Stimulated activated CD8-positive, alpha-beta memory T cell treated with anti-CD3 and anti-CD28 coated beads, Interleukin-15, amount 100 ng/mL, for 1 hour (primary cell): ENCODE data around the gene TTLL7.
"Not testable (repeated sequence)": the region's sequence is repeated elsewhere in the genome, so short reads cannot be mapped to it uniquely, and the experiment has no call there.

Experiments
- DNase-seq: peaks from one replicate; pipeline ENCODE4 v3.0.0-alpha.2; 2020; ENCODE audit warnings: low read depth

Gene TTLL7

GRCh38 chr1:83995649-83996048, 3.3 kb downstream of the TTLL7 start:
- DNase-seq: no peak

GRCh38 chr1:83994111-83994510, 4.8 kb downstream of the TTLL7 start:
- no peak for DNase-seq

- DNase-seq: no peak
Measured at GRCh38 chr1:83990734-83991133, 8.2 kb downstream of the TTLL7 start.

DNA sequence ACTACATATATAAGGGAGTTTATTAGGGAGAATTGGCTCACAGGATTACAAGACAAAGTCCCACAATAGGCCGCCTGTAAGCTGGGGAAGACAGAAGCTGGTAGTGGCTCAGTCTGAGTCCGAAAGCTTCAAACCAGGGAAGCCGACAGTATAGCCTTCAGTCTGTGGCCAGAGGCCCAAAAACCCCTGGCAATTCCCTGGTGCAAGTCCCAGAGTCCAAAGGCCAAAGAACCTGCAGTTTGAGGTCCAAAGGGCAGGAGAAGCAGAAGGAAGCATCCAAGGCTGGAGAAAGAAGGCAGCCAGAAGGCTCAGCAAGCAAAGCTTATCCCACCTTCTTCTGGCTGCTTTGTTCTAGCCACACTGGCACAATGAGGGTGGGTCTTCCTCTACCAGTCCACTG, 13.9 kb downstream of the TTLL7 start:
- no peak for DNase-seq

DNA sequence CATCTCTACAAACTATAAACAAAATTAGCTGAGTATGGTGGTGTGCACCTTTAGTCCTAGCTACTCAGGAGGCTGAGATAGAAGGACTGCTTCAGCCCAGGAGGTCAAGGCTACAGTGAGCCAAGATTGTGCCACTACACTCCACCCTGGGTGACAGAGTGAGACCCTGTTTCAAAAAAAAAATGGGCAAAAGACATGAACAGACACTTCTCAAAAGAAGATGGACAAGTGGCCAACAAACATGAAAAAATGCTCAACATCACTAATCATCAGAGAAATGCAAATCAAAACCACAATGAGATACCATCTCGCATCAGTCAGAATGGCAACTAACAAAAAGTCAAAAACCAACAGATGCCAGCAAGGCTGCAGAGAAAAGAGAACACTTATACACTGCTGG, 15.0 kb downstream of the TTLL7 start:
- not testable (repeated sequence) for DNase-seq

DNA sequence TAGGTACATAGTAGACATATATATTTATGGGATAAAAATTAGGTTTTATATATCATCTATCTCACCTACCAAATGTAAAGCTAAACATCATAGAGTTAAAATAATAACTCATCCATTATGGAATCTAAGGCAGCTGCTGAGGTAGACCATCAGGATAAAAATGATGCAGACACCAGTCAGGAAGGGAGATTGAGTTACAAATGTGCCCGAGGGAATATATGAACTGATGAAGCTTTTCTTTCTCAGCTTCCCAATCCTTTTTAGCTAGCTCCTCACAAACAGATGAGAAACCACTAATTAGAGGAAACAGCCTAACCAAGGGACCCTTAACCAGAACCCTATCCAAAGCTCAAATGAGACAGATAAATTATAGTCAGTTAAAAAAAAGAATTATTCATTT, 20.9 kb downstream of the TTLL7 start:
- no peak for DNase-seq

DNA sequence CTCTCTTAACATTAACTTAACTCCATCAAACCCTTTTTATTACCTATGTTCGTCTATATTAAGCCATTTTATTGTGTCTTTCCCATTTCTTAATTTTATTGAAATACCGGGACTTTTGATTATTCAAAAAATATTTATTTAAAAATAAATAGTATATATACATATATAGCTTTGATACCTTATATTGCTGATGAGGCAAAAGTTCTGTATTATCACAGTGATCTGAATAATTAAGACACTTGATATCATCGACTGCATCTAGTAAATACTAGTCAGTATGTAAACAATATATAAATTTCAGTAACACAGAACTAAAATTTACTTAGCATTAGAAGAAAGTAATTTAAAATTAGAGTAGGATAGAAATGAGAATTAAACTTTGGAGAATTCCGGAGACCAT, 22.0 kb downstream of the TTLL7 start:
- DNase-seq: no peak

DNA sequence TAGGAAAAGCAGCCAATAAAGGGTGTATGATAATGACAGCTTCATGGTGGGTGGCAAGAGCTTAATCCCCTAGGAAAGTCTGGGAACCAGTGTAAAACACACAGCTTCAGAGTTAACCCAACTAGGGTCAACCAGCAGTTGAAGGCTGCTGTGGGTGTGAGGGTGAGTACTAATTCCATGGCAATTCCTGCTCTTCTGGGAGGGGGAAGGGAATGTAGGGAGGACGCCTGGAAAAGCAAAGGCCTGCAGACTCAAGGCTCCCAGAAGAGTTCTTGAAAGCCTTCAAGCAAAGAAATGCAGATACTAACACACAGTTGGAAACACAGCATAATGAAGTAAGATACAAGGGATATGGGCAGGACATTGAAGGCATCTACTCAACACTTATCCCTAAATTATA, 28.1 kb downstream of the TTLL7 start:
- no peak for DNase-seq

DNA sequence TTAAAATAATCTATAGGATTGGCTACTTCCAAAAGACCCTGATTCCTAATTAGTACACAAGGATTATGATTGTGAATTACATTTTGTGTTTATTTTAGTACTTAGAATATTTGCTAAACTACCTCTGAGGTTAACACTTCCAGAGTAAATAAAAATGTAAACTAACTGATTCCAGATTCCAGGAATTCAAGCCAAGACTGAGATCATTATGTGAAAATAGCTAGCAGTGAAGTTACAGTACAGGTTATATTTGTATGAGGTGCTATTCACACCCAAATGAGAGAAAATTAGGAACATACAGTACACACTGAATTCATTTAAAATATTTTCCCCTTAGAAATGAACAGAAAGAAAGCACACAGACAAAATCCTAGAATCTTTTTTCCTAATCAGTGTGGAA, 28.8 kb downstream of the TTLL7 start:
- no peak for DNase-seq

- DNase-seq: no peak
Measured at GRCh38 chr1:83967336-83967735, 31.6 kb downstream of the TTLL7 start.

DNA sequence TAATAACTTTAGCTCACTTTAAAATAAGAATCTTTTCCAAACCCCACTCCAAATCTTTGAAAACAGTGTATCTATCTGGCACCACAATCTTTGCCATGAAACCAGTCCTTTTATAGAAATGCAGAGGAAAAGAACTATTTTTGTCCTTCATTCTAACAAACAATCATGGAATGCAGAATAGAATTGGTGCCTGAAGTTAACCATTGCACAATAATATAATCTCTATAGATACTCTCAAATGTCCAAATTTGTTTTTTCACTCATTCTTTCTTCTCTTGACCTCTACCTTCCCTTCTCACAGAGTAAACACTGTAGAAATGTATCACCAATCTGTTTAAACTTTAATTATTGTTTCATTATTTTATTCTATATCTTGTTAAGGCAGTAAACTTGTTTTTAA, 34.8 kb downstream of the TTLL7 start:
- no peak for DNase-seq

GRCh38 chr1:83961571-83962295, 37.2 kb downstream of the TTLL7 start:
- DNase-seq: no peak

GRCh38 chr1:83960669-83961277, 38.2 kb downstream of the TTLL7 start:
- DNase-seq: no peak

DNA sequence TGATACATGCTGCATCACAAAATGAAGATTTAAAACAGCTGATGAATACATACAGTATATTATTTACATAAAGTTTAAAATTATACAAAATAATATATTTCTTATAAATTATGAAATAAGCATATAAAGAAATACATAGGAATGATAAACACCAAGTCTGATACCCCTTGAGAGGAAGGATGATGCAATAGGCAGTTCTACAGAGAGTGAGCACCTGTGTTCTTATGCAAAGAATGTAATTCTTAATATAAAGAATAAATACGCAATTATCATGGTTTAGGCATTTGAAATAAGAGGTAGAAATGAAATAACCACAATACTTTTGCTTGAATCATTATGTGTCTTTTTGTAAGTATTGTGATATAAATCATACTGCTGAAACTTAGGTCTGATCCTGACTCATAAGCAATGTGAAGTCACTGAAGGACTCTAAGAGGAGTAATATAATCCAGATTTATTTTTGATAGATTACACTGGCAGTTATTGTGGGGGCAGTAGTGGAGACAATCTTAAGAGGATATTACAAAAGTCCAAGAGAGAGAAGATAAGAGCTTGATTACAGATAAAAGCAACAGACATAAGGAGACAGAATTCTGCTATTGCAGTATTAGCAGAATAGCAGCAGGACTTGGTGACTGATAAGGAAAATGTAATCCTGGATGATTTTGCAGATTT, 39.0 kb downstream of the TTLL7 start:
- no peak for DNase-seq

GRCh38 chr1:83958704-83959103, 40.2 kb downstream of the TTLL7 start:
- no peak for DNase-seq

- no peak for DNase-seq
Measured at GRCh38 chr1:83954166-83954823, 44.6 kb downstream of the TTLL7 start.

GRCh38 chr1:83950106-83950661, 48.7 kb downstream of the TTLL7 start:
- DNase-seq: no peak

- no peak for DNase-seq
Measured at GRCh38 chr1:83942914-83943313, 56.0 kb downstream of the TTLL7 start.

- DNase-seq: no peak
Measured at GRCh38 chr1:83934550-83934949, 64.4 kb downstream of the TTLL7 start.

GRCh38 chr1:83932693-83933092, 66.2 kb downstream of the TTLL7 start:
- no peak for DNase-seq

DNA sequence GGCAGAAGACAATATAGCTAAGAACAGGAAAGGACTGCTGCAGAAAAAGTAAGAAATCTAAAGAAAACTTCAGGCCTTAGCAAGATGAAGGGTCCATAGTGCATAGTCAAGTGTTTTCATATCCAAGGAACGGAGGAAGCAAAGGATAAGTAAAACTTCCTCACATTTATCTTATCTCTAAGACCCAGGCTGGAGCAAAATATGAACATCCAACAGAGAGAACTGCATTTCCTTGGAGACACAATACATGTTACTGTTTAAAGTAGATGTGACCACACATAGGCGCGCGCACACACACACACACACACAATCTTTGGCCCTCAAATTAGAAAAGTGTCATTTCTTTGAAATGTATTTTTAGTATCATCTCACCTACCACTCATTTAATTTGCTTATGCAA, 66.7 kb downstream of the TTLL7 start:
- DNase-seq: no peak

GRCh38 chr1:83931658-83932253, 67.2 kb downstream of the TTLL7 start:
- DNase-seq: no peak
